GM18861 (cell line): Measurements from ENCODE around the gene PUM1.
A peak's percentile ranks its signal among the peaks of the same experiment; 100 is the strongest.
"Not testable (repeated sequence)": the region's sequence is repeated elsewhere in the genome, so short reads cannot be mapped to it uniquely, and the experiment has no call there.

Source experiments
- ATAC-seq: cut with Tn5 transposase; IDR thresholded peaks from one replicate; pipeline ENCODE4 v1.9.1; 2021; ENCODE audit not compliant: unreplicated experiment

Gene PUM1

GRCh38 chr1:31000301-31000700, 65.2 kb downstream of the PUM1 start:
- no peak for ATAC-seq

DNA sequence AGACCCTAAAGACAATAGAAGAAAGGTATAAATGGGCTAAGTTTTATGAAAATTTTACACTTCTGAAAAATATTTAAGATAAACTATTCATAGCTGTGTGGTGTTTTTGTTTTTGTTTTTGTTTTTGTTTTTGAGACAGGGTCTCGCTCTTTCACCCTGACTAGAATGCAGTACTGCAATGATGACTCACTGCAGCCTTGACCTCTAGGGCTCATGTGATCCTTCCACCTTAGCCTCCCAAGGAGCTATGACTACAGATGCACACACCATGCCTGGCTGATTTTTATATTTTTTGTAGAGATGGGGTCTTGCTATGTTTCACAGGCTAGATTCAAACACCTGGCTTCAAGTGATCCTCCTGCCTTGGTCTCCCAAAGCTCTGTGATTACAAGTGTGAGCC, 66.6 kb downstream of the PUM1 start:
- ATAC-seq: no peak

- ATAC-seq: no peak
These were observed 67.3 kb downstream of the PUM1 start for GRCh38 chr1:30998171-30998570.

DNA sequence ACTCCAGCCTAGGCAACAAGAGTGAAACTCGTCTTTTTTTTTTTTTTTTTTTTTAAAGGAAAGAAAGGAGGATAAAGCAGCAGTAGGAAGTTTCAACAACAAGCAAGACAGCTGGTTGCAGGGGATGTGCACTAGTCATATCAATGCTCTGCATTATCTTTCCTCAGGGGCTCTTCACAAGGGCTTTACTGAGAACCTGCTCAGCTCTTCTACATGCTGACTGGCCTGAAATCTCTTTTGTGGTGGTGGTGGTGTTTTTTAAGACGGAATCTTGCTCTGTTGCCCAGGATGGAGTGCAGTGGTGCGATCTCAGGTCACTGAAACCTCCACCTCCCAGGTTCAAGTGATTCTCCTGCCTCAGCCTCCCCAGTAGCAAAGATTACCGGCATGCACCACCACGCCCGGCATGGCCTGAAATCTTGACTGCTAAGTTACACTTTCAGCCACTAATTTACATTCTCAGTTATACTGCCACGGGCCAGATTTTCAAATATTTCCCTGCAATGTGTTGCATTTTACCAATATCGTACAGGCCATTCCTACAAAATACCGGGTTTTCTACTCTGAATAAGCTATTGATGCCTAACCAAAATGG, 68.0 kb downstream of the PUM1 start:
- no peak for ATAC-seq

DNA sequence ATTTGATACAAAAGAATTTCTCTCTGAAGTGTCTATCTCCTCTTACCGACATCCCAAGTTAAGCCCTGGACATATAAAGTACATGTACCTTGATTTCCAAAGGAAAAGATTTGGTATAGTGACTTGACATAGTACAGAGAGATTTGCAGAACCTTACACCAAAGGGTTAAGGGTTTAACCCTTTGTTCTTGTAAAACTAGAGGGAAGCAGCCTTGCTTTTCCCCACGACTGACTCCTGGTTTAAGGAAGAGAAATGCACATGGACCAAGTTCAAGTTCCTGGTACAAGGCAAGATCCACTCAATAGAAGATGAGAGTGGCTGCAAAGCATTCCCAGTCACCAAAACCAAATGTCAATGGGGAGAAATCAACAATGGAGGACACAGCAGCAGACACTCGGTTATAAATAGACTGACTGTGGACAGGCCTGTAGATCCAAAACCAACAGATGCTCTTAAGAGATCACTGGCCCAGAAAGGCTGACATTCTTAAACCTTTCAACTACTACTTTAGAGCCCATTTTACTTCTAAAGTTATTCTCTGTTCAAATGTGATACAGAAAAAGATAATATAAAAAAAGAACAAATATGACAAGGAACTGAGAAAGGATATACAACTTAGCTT, 69.4 kb downstream of the PUM1 start:
- ATAC-seq: no peak

GRCh38 chr1:30991862-30992606, 73.5 kb downstream of the PUM1 start:
- no peak for ATAC-seq

DNA sequence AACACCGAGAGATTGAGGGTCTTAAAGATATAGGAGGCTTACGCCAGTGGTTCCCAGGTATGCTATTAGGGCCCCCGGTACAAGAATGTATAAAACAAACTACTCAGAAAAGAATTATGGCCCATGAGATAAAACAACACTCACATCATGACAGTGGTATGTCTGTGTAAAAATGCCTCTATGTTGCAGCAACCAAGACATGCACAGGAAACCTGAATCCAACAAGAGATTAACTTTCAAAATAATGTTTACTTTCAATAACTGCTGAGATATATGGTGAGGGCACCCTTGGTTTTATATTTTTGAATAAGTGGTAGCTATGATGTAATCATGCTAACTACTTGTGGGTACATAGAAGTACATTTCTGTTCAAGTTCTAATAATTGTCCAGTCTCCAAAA, 74.9 kb downstream of the PUM1 start:
- no peak for ATAC-seq

DNA sequence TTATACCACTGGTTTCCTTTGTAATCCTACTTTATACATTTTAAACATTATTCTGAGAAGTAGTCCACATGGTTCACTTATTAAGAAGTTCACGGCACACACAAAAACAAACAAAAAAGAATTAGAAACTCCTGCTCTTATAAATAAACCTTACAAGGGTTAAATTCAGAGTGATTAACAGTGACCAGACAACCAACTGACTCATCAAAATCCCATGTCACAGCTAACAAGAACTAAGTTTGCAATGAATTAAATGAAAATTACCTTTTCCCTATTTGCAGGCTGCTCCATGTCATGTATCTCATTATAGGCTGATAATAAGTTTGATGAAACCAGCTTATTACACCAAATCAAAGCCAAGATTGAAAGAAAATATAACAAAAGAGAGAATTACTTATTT, 77.5 kb downstream of the PUM1 start:
- ATAC-seq: no peak

DNA sequence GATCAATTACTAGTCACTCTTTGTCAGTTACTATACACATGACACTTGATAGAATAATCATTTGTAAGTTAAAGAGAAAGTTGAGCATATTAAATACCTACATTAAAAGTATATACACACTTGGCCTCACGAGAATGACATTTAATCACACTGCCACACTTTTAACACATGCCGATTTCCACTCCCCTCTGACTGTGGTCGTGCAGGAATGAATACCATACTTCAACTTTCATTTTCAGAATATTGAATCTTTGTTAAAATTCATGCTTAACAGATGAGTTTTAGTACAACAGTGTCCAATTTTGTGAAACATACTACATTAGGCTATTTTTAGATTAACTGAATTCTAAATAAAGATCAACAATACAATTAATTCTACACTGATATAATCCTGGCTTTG, 78.8 kb downstream of the PUM1 start:
- ATAC-seq: no peak

- no peak for ATAC-seq
These were observed 80.5 kb downstream of the PUM1 start for GRCh38 chr1:30984991-30985503.

GRCh38 chr1:30984165-30984889, 81.2 kb downstream of the PUM1 start:
- ATAC-seq: no peak

DNA sequence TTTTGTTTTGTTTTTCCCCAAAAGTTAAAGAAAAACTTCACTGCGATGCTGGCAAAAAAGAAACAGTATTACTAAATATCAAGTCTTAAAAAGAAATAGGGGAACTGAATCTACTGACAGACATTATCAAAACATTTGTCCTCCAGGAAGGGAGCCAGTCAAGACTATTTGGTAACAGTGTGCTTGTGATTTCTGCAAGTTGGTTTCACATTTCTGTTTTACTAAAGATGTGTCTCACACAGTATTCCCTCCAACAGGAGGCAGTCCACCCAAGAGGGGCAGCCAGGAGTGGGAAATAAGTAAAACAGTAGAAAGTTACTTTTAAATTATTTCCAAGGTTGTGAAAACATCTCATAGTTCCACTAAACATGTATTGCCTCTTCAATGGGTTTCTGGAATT, 82.6 kb downstream of the PUM1 start:
- ATAC-seq: no peak

- no peak for ATAC-seq
These were observed 83.1 kb downstream of the PUM1 start for GRCh38 chr1:30982431-30982830.

DNA sequence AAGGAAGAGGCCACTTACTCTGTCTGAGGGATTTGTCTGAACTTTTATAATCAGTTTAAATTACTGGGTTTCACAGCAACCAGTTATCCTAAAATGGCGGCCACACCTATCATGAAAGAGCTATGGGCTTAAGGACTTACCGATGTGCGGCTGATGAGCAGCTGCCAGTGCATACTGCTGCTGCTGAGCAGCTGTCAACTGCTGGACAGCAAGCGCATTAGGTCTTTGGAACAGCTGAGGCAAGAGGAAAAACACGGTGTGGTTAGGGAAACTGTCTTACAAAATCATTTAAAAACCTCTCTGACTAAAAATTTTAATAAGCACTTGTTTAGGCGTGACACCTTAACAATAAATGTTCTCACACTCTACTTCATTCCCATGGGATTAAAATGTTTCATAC, 84.3 kb downstream of the PUM1 start:
- no peak for ATAC-seq

- no peak for ATAC-seq
These were observed 88.0 kb downstream of the PUM1 start for GRCh38 chr1:30977511-30977910.

DNA sequence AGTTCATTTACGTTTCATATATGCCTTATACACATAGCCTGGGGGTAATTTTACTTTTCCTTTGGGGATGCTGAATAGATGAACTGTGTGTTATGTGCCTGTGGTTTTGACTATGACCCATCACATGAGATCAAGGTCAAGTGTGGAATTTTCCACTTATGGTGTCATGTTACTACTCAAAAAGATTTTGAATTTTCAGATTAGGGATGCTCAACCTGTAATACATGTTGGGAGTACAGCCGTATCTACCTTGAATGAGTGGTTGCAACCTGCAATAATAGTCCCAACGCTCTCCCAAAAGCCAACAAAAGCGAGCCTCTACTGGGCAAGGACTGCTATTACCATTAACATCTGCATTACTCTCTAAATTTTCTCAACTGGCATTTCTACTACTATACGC, 88.4 kb downstream of the PUM1 start:
- no peak for ATAC-seq

DNA sequence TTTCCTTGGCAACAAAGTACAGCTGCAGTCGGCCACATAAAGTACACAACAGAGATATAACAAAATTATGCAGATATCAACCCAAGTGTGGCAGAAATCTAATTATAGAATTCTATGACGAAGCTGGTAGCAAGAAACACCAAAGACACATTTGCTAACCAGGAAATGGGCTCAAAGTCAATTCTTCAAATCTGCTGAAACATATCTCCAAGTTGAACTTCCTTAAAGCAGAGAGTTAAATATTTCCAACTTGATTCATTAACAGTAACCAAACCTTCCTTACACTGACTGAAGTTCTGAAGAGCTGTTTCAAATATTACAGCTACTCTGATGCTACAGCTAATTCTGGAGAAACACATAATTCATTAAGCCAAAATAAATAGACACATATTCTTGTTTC, 89.4 kb downstream of the PUM1 start:
- ATAC-seq: peak; percentile 64

- ATAC-seq: no peak
These were observed 90.3 kb downstream of the PUM1 start for GRCh38 chr1:30975217-30975616.

DNA sequence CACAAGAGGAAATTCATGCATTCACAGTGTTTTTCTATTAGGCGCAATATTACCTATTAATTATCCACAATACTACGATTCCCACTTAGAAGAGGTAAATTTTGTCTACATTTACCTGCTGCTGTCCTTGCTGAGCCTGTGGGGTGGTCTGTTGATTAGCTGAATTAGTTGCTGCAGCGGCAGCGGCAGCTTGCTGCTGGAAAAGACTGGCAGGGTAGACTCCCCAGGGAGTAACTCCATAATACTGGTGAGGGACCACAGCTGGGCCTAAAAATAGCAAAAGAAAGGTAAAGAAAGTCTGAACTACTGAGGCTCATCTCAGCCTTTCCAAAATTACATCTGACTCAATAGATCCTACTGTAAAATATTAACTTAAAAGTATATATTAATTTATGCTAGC, 91.0 kb downstream of the PUM1 start:
- ATAC-seq: no peak

DNA sequence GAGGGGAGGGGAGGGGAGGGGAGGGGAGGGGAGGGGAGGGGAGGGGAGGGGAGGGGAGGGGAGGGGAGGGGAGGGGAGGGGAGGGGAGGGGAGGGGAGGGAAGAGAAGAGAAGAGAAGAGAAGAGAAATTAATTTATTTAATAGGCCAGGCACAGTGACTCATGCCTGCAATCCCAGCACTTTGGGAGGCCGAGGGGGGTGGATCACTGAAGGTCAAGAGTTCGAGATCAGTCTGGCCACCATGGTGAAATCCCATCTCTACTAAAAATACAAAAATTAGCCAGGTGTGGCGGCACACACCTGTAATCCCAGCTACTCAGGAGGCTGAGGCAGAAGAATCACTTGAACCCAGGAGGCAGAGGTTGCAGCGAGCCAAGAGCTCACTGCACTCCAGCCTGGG, 93.2 kb downstream of the PUM1 start:
- not testable (repeated sequence) for ATAC-seq

DNA sequence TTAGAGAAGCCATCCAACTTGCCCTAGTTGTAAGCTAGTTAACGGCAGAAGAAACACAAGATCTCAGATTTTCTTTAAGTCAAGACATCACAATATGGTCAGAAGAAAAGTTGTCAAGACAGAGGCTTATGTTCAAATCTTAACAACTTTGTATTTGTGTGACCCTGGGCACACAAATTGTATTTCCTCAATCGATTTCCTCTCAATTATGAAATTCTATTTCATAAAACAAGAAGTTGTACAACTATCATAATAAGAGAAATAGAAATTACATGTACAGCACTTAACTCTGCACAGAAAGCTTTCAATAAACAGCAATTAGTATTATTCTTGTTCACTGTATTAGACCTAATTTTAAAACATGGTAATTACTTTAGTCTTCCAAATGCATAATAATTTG, 94.0 kb downstream of the PUM1 start:
- ATAC-seq: no peak

GRCh38 chr1:30969903-30970302, 95.6 kb downstream of the PUM1 start:
- no peak for ATAC-seq
